Ishikawa (cell line): ENCODE results near the gene HRK.

Source experiments
- CEBPB ChIP-seq: IDR thresholded peaks from 2 replicates; pipeline ENCODE4 v1.6.1; 2012
- EGR1 ChIP-seq: IDR thresholded peaks from 2 replicates; pipeline ENCODE4 v1.6.1; 2012
- EP300 ChIP-seq: IDR thresholded peaks from 2 replicates; pipeline ENCODE4 v1.6.1; 2012; ENCODE audit warnings: borderline replicate concordance
- MAX ChIP-seq: IDR thresholded peaks from 2 replicates; pipeline ENCODE4 v1.6.1; 2012
- NFIC ChIP-seq: IDR thresholded peaks from 2 replicates; pipeline ENCODE4 v1.6.1; 2012
- TAF1 ChIP-seq: IDR thresholded peaks from 2 replicates; pipeline ENCODE4 v1.6.1; 2012; ENCODE audit warnings: low read depth, mild to moderate bottlenecking
- USF1 ChIP-seq: IDR thresholded peaks from 2 replicates; pipeline ENCODE4 v1.6.1; 2012
- YY1 ChIP-seq: IDR thresholded peaks from 2 replicates; pipeline ENCODE4 v1.6.1; 2012; ENCODE audit warnings: low read depth

GRCh38 chr12:116880213-116880816 lies 926 bp downstream of the HRK start:
- no peak for TF ChIP-seq TAF1
- TF ChIP-seq MAX, result no peak
- no peak for TF ChIP-seq CEBPB
- no peak for TF ChIP-seq YY1
- no peak for TF ChIP-seq EGR1
- no peak for TF ChIP-seq USF1
- no peak for TF ChIP-seq NFIC
- no peak for TF ChIP-seq EP300
